HCT116 (cell line): ENCODE measurements around the gene FAM131C.

ENCODE experiments used
- CTCF ChIP-seq, 3 experiments: fragments of 200-600 bp in 1 of 3; sonication (generic) in 1 of 3; IDR thresholded peaks in 2 of 3; conservative IDR thresholded peaks in 1 of 3; 2 replicates each; pipeline ENCODE4 v1.5.1; 2012 to 2017; ENCODE audit warnings: low read depth in 2 of 3, low read length in 2 of 3, antibody characterized with exemption in 1 of 3, borderline replicate concordance in 1 of 3, control low read depth in 1 of 3, mild to moderate bottlenecking in 1 of 3, mixed read lengths in 1 of 3, mixed run types in 1 of 3, moderate library complexity in 1 of 3; ENCODE audit not compliant: insufficient read depth in 1 of 3
- EZH2 ChIP-seq: fragments of 200-600 bp; sonication (generic); IDR thresholded peaks from 2 replicates; pipeline ENCODE4 v1.6.1; 2017; ENCODE audit warnings: antibody characterized with exemption, mixed run types
- JUND ChIP-seq: IDR thresholded peaks from 2 replicates; pipeline ENCODE4 v1.6.1; 2012
- POLR2A ChIP-seq: IDR thresholded peaks from 2 replicates; pipeline ENCODE4 v1.7.0; 2011; ENCODE audit warnings: borderline replicate concordance; ENCODE audit not compliant: insufficient read depth, insufficient read length; ENCODE audit errors: extremely low read depth
- POLR2AphosphoS5 ChIP-seq: IDR thresholded peaks from 2 replicates; pipeline ENCODE4 v1.6.1; 2011; ENCODE audit warnings: mild to moderate bottlenecking, low read depth, low read length, moderate library complexity
- REST ChIP-seq: IDR thresholded peaks from 2 replicates; pipeline ENCODE4 v1.6.1; 2012; ENCODE audit warnings: low read depth
- SP1 ChIP-seq: IDR thresholded peaks from 2 replicates; pipeline ENCODE4 v1.6.1; 2012; ENCODE audit warnings: low read depth
- TCF7L2 ChIP-seq: IDR thresholded peaks from 2 replicates; pipeline ENCODE4 v1.7.0; 2011; ENCODE audit warnings: borderline replicate concordance, inconsistent platforms; ENCODE audit not compliant: insufficient read depth, insufficient read length; ENCODE audit errors: extremely low read depth

GRCh38 chr1:16015491-16015890 lies 58.0 kb downstream of the FAM131C start:
- TF ChIP-seq SP1 (no peak), REST (no peak), JUND (no peak), CTCF (IDR thresholded peaks at IDR 0.05 in 2 of 3, conservative IDR thresholded peaks at IDR 0.05 in 1 of 3; ENCODE audit: borderline replicate concordance in 1 of 3, insufficient read depth in 1 of 3, low read depth in 2 of 3, low read length in 2 of 3) (no peak), POLR2A (no peak), POLR2AphosphoS5 (no peak), TCF7L2 (no peak), EZH2 (no peak)
